HG03066 (cell line): Measurements from ENCODE around the gene HK3.

Source experiments
- ATAC-seq: cut with Tn5 transposase; IDR thresholded peaks from one replicate; pipeline ENCODE4 v1.9.1; 2021; ENCODE audit warnings: low read depth; ENCODE audit not compliant: unreplicated experiment

Gene HK3

GRCh38 chr5:176886336-176887251 lies 12.6 kb downstream of the HK3 start:
- ATAC-seq: no peak

- ATAC-seq: no peak
These were observed 14.6 kb downstream of the HK3 start for GRCh38 chr5:176884571-176884890.

- ATAC-seq: no peak
These were observed 15.2 kb downstream of the HK3 start for GRCh38 chr5:176883700-176884570.

- no peak for ATAC-seq
These were observed 16.6 kb downstream of the HK3 start for GRCh38 chr5:176882567-176882903.

- ATAC-seq: no peak
These were observed 17.2 kb downstream of the HK3 start for GRCh38 chr5:176881816-176882566.

- ATAC-seq: no peak
These were observed 18.0 kb downstream of the HK3 start for GRCh38 chr5:176881021-176881749.

- no peak for ATAC-seq
These were observed 18.7 kb downstream of the HK3 start for GRCh38 chr5:176880366-176881020.

- no peak for ATAC-seq
These were observed 19.3 kb downstream of the HK3 start for GRCh38 chr5:176879663-176880361.

- no peak for ATAC-seq
These were observed 20.1 kb downstream of the HK3 start for GRCh38 chr5:176878906-176879662.

- ATAC-seq: no peak
These were observed 20.7 kb downstream of the HK3 start for GRCh38 chr5:176878463-176878862.

- ATAC-seq: no peak
These were observed 21.3 kb downstream of the HK3 start for GRCh38 chr5:176877793-176878331.

GRCh38 chr5:176876506-176877431 lies 22.4 kb downstream of the HK3 start:
- no peak for ATAC-seq

- ATAC-seq: no peak
These were observed 23.2 kb downstream of the HK3 start for GRCh38 chr5:176875783-176876505.

- no peak for ATAC-seq
These were observed 24.1 kb downstream of the HK3 start for GRCh38 chr5:176875014-176875550.

- ATAC-seq: no peak
These were observed 24.9 kb downstream of the HK3 start for GRCh38 chr5:176874198-176874780.
